Endothelial cell (in vitro differentiated cells): Measurements from ENCODE around the gene RBBP8. TPM values are rescaled to one million over a fixed set of nuclear protein-coding genes. Genes with fewer than 3 reads are reported as not detected.
A peak's percentile ranks its signal among the peaks of the same experiment; 100 is the strongest.
"Not testable (repeated sequence)": the region's sequence is repeated elsewhere in the genome, so short reads cannot be mapped to it uniquely, and the experiment has no call there.

Source experiments
- DNase-seq: peaks from one replicate; pipeline ENCODE4 v3.0.0; 2021; ENCODE audit warnings: low spot score
- H3K27ac Mint-ChIP-seq: one replicate; pipeline ENCODE4 v1.8.0; 2021; ENCODE audit warnings: mixed read lengths, inconsistent platforms; ENCODE audit not compliant: unreplicated experiment
- H3K27me3 Mint-ChIP-seq: one replicate; pipeline ENCODE4 v1.8.0; 2021; ENCODE audit warnings: mild to moderate bottlenecking, moderate library complexity, mixed read lengths, inconsistent platforms; ENCODE audit not compliant: unreplicated experiment
- H3K36me3 Mint-ChIP-seq: one replicate; pipeline ENCODE4 v1.8.0; 2021; ENCODE audit warnings: mild to moderate bottlenecking, low read depth, mixed read lengths, inconsistent platforms; ENCODE audit not compliant: unreplicated experiment
- H3K4me1 Mint-ChIP-seq: one replicate; pipeline ENCODE4 v1.8.0; 2021; ENCODE audit warnings: mild to moderate bottlenecking, mixed read lengths, inconsistent platforms; ENCODE audit not compliant: unreplicated experiment
- H3K4me3 Mint-ChIP-seq: one replicate; pipeline ENCODE4 v1.8.0; 2021; ENCODE audit warnings: mild to moderate bottlenecking, mixed read lengths, inconsistent platforms; ENCODE audit not compliant: unreplicated experiment
- H3K9me3 Mint-ChIP-seq: one replicate; pipeline ENCODE4 v1.8.0; 2021; ENCODE audit warnings: mixed read lengths, inconsistent platforms; ENCODE audit not compliant: unreplicated experiment
- CTCF ChIP-seq: fragments of 200-600 bp; sonication (generic); IDR thresholded peaks from one replicate; pipeline ENCODE4 v1.5.0; 2021; ENCODE audit warnings: antibody characterized with exemption; ENCODE audit not compliant: unreplicated experiment
- total RNA-seq: library from RNA; stranded (reverse); fragmentation: NEBNext Ultra II Directional; extraction: Animal tissue kit (Norgen Biotek cat#: 25700); gene quantifications from one replicate; pipeline ENCODE4 v1.2.1, GENCODE V29; 2021; ENCODE audit not compliant: unreplicated experiment

RBBP8 gene
- total RNA-seq, 1 donor from 2014 or later: 27.0 TPM

GRCh38 chr18:22951823-22952222 lies 18.7 kb downstream of the RBBP8 start:
- no peak for DNase-seq
- Mint-ChIP-seq H3K4me3 (no peak overlapping the region), H3K36me3 (peaks cover 38% of the 10 kb centered on the region)

DNA sequence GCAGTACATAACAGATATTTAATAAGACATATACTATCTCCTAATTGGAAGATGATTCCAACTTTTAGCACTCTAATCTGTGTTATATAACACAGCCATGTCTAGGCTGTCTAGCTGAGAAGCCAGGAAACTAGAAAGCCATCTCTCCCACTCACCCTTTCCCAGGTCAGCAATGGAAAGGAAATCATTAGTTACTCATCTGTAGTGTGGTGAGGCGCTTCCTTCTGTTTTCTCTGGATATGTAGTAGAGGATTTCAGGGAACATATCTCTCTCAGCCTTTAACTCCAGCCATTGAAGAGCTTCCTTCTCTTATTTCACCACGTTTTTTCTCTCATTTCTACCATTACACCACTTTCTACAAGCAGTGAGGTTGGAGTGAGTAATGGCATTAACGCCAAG lies 19.4 kb downstream of the RBBP8 start:
- no peak overlapping the region for H3K27ac Mint-ChIP-seq
- TF ChIP-seq CTCF: no peak
- peaks cover 16% of the 10 kb centered on the region for H3K4me1 Mint-ChIP-seq
- no peak overlapping the region for H3K4me3 Mint-ChIP-seq
- no peaks in the 10 kb centered on the region for H3K27me3 Mint-ChIP-seq
- no peaks in the 10 kb centered on the region for H3K9me3 Mint-ChIP-seq
- peaks cover 38% of the 10 kb centered on the region for H3K36me3 Mint-ChIP-seq
- no peak for DNase-seq

More at GRCh38 chr18:22951823-22952222, 18.7 kb downstream of the RBBP8 start:
- Mint-ChIP-seq H3K27ac (no peak overlapping the region), H3K9me3 (no peaks in the 10 kb centered on the region), H3K4me1 (peaks cover 16% of the 10 kb centered on the region), H3K27me3 (no peaks in the 10 kb centered on the region)
- no peak for TF ChIP-seq CTCF

GRCh38 chr18:22953982-22954381 lies 20.9 kb downstream of the RBBP8 start:
- H3K27me3 Mint-ChIP-seq, DNase-seq, H3K9me3 Mint-ChIP-seq: not testable (repeated sequence)
- Mint-ChIP-seq H3K4me1 (peaks cover 16% of the 10 kb centered on the region), H3K36me3 (peaks cover 38% of the 10 kb centered on the region), H3K4me3 (peak overlapping the region; percentile 63), H3K27ac (peak overlapping the region; percentile 74)

- no peak for DNase-seq
- Mint-ChIP-seq H3K27me3 (no peaks in the 10 kb centered on the region), H3K36me3 (peaks cover 27% of the 10 kb centered on the region), H3K27ac (no peak overlapping the region), H3K4me3 (no peak overlapping the region), H3K4me1 (peaks cover 16% of the 10 kb centered on the region), H3K9me3 (no peaks in the 10 kb centered on the region)
- TF ChIP-seq CTCF: no peak
Observed at GRCh38 chr18:22956226-22956625, 23.1 kb downstream of the RBBP8 start.

DNA sequence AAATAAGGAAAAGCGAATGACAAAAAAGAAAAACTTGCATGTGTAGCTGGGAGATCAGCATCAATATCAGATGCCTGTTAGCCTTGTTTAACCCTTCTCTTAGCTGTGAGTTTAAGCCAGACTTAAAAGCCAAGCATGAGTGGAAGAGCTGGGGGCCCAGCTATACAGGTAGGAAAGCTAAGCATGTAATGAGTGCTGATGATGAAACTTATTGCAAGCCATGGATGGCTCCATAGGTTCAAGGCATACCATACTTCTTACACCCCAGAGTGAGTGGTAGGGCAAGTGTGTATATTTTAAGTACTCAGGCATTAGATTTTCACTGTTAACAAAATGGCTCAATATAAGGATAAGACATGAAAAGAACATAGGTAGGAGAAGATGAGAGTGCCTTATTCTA lies 28.0 kb downstream of the RBBP8 start:
- no peaks in the 10 kb centered on the region for H3K27me3 Mint-ChIP-seq
- TF ChIP-seq CTCF: no peak
- no peak for DNase-seq
- no peaks in the 10 kb centered on the region for H3K9me3 Mint-ChIP-seq
- H3K36me3 Mint-ChIP-seq: no peaks in the 10 kb centered on the region
- no peak overlapping the region for H3K27ac Mint-ChIP-seq
- H3K4me3 Mint-ChIP-seq: no peak overlapping the region
- no peaks in the 10 kb centered on the region for H3K4me1 Mint-ChIP-seq

GRCh38 chr18:22962004-22962403 lies 28.9 kb downstream of the RBBP8 start:
- no peaks in the 10 kb centered on the region for H3K27me3 Mint-ChIP-seq
- no peak for DNase-seq
- no peaks in the 10 kb centered on the region for H3K36me3 Mint-ChIP-seq
- H3K9me3 Mint-ChIP-seq: no peaks in the 10 kb centered on the region
- H3K4me1 Mint-ChIP-seq: no peaks in the 10 kb centered on the region
- no peak for TF ChIP-seq CTCF
- no peak overlapping the region for H3K4me3 Mint-ChIP-seq
- H3K27ac Mint-ChIP-seq: no peak overlapping the region
